Activated CD4-positive, alpha-beta memory T cell treated with anti-CD3 and anti-CD28 coated beads, Interleukin-2, amount 10 ng/mL, durations not matched to agents 7 days and 5 days (primary cell): ENCODE measurements around the gene HSPH1. TPM values are rescaled to one million over a fixed set of nuclear protein-coding genes. Genes with fewer than 3 reads are reported as not detected.
"Not testable (repeated sequence)": the region's sequence is repeated elsewhere in the genome, so short reads cannot be mapped to it uniquely, and the experiment has no call there.

Experiments used
- CTCF ChIA-PET: fragments of 350-600 bp; sonication (Branson Sonifier 250); formaldehyde crosslinking; loops from one replicate; lab custom pipeline; 2021; ENCODE audit warnings: antibody characterized with exemption, inconsistent platforms; lab: Charles Lee
- POLR2A ChIA-PET: fragments of 350-600 bp; sonication (Branson Sonifier 250); formaldehyde crosslinking; loops from one replicate; lab custom pipeline; 2021; ENCODE audit warnings: antibody characterized with exemption; lab: Charles Lee
- DNase-seq: peaks from one replicate; pipeline ENCODE4 v3.0.0-alpha.2; 2020
- H3K27ac Mint-ChIP-seq: one replicate; pipeline ENCODE4 v1.8.0; 2021; ENCODE audit warnings: mild to moderate bottlenecking, mixed read lengths
- H3K27me3 Mint-ChIP-seq: one replicate; pipeline ENCODE4 v1.8.0; 2021; ENCODE audit warnings: mixed read lengths
- H3K36me3 Mint-ChIP-seq: one replicate; pipeline ENCODE4 v1.8.0; 2021; ENCODE audit warnings: low read depth, mixed read lengths
- H3K4me1 Mint-ChIP-seq: one replicate; pipeline ENCODE4 v1.8.0; 2021; ENCODE audit warnings: mixed read lengths
- H3K4me3 Mint-ChIP-seq: one replicate; pipeline ENCODE4 v1.8.0; 2021; ENCODE audit warnings: mild to moderate bottlenecking, mixed read lengths
- H3K9me3 Mint-ChIP-seq: one replicate; pipeline ENCODE4 v1.8.0; 2021; ENCODE audit warnings: mixed read lengths
- total RNA-seq, 2 experiments: library from RNA; stranded (reverse); gene quantifications; one replicate each; pipeline ENCODE4 v1.2.3, GENCODE V29; 2021

HSPH1 gene
- total RNA-seq, 2 experiments from 2014 or later, result 95.4 to 103 TPM

GRCh38 chr13:31196992-31197391, 35.3 kb upstream of the HSPH1 start:
- no peak overlapping the region for H3K4me3 Mint-ChIP-seq
- H3K27me3 Mint-ChIP-seq, result peaks cover 8% of the 10 kb centered on the region
- ChIA-PET POLR2A (no interaction called here), CTCF (no interaction called here)
- no peak for DNase-seq
- no peaks in the 10 kb centered on the region for H3K36me3 Mint-ChIP-seq
- no peak overlapping the region for H3K27ac Mint-ChIP-seq
- H3K9me3 Mint-ChIP-seq, result no peaks in the 10 kb centered on the region
- H3K4me1 Mint-ChIP-seq, result peaks cover 16% of the 10 kb centered on the region

DNA sequence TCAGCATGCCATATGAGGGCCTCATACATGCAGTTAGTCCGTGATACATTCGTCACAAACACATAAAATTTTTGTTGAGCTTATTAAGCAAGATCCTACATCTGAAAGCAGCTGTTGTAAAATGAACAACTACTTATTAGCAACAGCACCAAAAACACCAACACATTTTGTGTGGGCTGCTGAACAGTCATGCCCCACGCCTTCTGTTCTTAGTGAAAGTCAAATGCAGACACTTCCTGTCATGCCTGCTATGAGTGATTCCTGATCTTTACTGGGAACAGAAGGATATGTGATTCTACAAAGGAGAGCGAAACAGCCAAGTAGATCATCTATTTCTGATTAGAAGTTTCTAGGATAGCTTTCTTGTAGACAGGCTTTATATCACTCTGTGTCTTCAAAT, 33.9 kb upstream of the HSPH1 start:
- Mint-ChIP-seq H3K36me3 (no peaks in the 10 kb centered on the region), H3K4me3 (no peak overlapping the region), H3K4me1 (peaks cover 5% of the 10 kb centered on the region), H3K27ac (no peak overlapping the region), H3K9me3 (no peaks in the 10 kb centered on the region), H3K27me3 (peaks cover 13% of the 10 kb centered on the region)
- DNase-seq, result no peak
- ChIA-PET CTCF (interaction anchor here (0.6 to 0.7 kb wide), 2 partner anchors 38 to 142 kb away, joined by 3 read pairs; no protein-coding TSS in a partner anchor), POLR2A (no interaction called here)

- POLR2A ChIA-PET, result no interaction called here
- no peak for DNase-seq
- Mint-ChIP-seq H3K27me3 (peaks cover 18% of the 10 kb centered on the region), H3K36me3 (no peaks in the 10 kb centered on the region), H3K9me3 (no peaks in the 10 kb centered on the region), H3K4me1 (no peaks in the 10 kb centered on the region), H3K4me3 (no peak overlapping the region), H3K27ac (no peak overlapping the region)
- CTCF ChIA-PET, result interaction anchor here (1.5 kb wide), 1 partner anchor 147 kb away, joined by 3 read pairs; no protein-coding TSS in a partner anchor
These were observed 30.6 kb upstream of the HSPH1 start for GRCh38 chr13:31192306-31192705.

DNA sequence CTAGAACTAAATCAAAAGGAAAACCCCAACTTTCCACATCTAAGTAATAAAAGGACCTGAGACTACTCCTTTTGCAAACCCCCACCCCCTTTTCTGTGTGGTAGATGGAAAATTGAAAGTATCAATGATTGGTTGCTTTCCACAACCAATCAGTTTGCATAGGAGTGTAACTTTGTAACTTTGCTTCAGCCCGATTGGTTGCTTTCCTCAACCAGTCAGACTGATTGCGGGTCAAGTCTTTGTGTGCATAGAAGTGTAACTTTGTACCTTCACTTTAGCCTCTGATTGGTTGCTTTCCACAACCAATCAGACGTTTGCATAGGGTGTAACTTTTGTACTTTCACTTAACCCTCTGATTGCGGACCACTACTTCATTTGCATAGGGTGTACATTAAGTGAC, 30.0 kb upstream of the HSPH1 start:
- no peak overlapping the region for H3K27ac Mint-ChIP-seq
- peaks cover 18% of the 10 kb centered on the region for H3K27me3 Mint-ChIP-seq
- POLR2A ChIA-PET, result no interaction called here
- H3K4me1 Mint-ChIP-seq, result no peaks in the 10 kb centered on the region
- H3K36me3 Mint-ChIP-seq, result no peaks in the 10 kb centered on the region
- no peak for DNase-seq
- no peaks in the 10 kb centered on the region for H3K9me3 Mint-ChIP-seq
- no peak overlapping the region for H3K4me3 Mint-ChIP-seq
- CTCF ChIA-PET, result interaction anchor here (1.5 kb wide), 1 partner anchor 147 kb away, joined by 3 read pairs; no protein-coding TSS in a partner anchor

GRCh38 chr13:31184981-31185645, 23.4 kb upstream of the HSPH1 start:
- H3K4me3 Mint-ChIP-seq, result no peak overlapping the region
- H3K27me3 Mint-ChIP-seq, result peaks cover 7% of the 10 kb centered on the region
- ChIA-PET POLR2A (interaction anchor here (0.7 kb wide), 1 partner anchor 15 kb away, joined by 3 read pairs; the partner anchor contains the start of gene B3GLCT), CTCF (no interaction called here)
- H3K4me1 Mint-ChIP-seq, result no peaks in the 10 kb centered on the region
- H3K36me3 Mint-ChIP-seq, result no peaks in the 10 kb centered on the region
- DNase-seq, result no peak
- H3K27ac Mint-ChIP-seq, result no peak overlapping the region
- no peaks in the 10 kb centered on the region for H3K9me3 Mint-ChIP-seq

DNA sequence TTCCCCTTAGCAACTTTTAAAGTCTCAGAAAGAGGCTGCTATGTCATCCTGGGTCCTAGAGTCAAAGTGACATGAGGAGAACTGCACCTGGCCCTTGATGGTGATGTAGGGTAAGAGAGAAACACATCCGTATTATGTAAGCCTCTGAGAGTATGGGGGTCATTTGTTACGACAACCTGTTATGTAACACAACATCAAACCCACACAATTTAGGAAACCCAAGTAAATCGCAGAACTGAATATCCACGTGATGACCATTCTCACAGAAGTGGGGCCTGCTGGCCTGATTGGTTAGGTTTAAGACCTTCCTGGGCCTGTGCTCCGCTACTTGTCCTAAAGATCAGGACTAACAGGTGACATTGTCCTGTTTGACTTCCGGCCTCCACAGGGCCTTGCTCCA, 22.7 kb upstream of the HSPH1 start:
- Mint-ChIP-seq H3K36me3 (no peaks in the 10 kb centered on the region), H3K27me3 (peaks cover 2% of the 10 kb centered on the region), H3K27ac (no peak overlapping the region), H3K4me3 (no peak overlapping the region), H3K9me3 (no peaks in the 10 kb centered on the region), H3K4me1 (no peaks in the 10 kb centered on the region)
- CTCF ChIA-PET, result no interaction called here
- POLR2A ChIA-PET, result no interaction called here
- no peak for DNase-seq

GRCh38 chr13:31182987-31183386, 21.3 kb upstream of the HSPH1 start:
- Mint-ChIP-seq H3K4me3 (no peak overlapping the region), H3K4me1 (no peaks in the 10 kb centered on the region), H3K36me3 (no peaks in the 10 kb centered on the region), H3K27me3 (no peaks in the 10 kb centered on the region), H3K27ac (no peak overlapping the region), H3K9me3 (peaks cover 2% of the 10 kb centered on the region)
- CTCF ChIA-PET, result no interaction called here
- POLR2A ChIA-PET, result no interaction called here
- DNase-seq, result no peak

- H3K27ac Mint-ChIP-seq, result no peak overlapping the region
- CTCF ChIA-PET, result no interaction called here
- H3K27me3 Mint-ChIP-seq, result peaks cover 5% of the 10 kb centered on the region
- H3K36me3 Mint-ChIP-seq, result no peaks in the 10 kb centered on the region
- no peaks in the 10 kb centered on the region for H3K4me1 Mint-ChIP-seq
- POLR2A ChIA-PET, result no interaction called here
- DNase-seq, result no peak
- peaks cover 2% of the 10 kb centered on the region for H3K9me3 Mint-ChIP-seq
- no peak overlapping the region for H3K4me3 Mint-ChIP-seq
These were observed 18.1 kb upstream of the HSPH1 start for GRCh38 chr13:31179754-31180153.

- CTCF ChIA-PET, result no interaction called here
- H3K9me3 Mint-ChIP-seq, result peaks cover 2% of the 10 kb centered on the region
- H3K27ac Mint-ChIP-seq, result no peak overlapping the region
- no peaks in the 10 kb centered on the region for H3K4me1 Mint-ChIP-seq
- H3K36me3 Mint-ChIP-seq, result no peaks in the 10 kb centered on the region
- no peak for DNase-seq
- no peak overlapping the region for H3K4me3 Mint-ChIP-seq
- POLR2A ChIA-PET, result no interaction called here
- peaks cover 5% of the 10 kb centered on the region for H3K27me3 Mint-ChIP-seq
These were observed 17.5 kb upstream of the HSPH1 start for GRCh38 chr13:31179241-31179640.

GRCh38 chr13:31177813-31178495, 16.2 kb upstream of the HSPH1 start:
- H3K4me3 Mint-ChIP-seq, CTCF ChIA-PET: not testable (repeated sequence)

DNA sequence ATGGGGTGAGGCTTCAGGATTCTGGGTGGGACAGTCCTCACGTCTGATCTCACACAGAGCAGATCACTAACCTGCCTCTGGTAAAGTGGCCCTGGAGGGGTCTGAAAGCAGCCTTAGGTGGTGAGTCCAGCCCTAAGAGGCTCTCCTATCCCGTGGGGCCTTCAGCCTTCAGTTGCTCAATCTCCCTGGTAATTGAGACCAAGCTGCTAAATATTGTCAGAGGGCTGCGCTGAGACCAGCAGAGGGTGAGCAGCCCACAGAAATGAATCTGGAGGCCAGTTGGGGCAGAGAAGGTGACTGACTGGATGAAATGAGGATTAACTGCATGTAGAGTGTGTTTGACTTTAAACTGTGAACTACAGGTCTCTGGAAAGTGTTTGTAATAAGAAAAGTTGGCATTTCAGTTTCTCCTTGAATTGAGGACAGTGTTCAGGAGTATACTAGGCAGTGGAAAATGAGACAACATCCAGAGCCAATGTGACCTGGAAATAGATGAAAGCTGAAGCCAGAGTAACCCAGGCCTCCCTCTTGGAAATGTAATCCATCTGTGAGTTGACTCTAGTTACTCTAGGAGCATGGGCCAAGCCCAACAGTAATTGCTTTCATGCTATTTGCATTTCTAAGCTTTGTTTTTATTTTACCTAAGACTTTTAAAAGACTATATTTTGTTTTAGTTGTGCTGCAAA, 14.3 kb upstream of the HSPH1 start:
- DNase-seq, result no peak
- Mint-ChIP-seq H3K27ac (no peak overlapping the region), H3K4me3 (no peak overlapping the region), H3K9me3 (peaks cover 2% of the 10 kb centered on the region), H3K36me3 (no peaks in the 10 kb centered on the region), H3K27me3 (peaks cover 12% of the 10 kb centered on the region), H3K4me1 (peaks cover 1% of the 10 kb centered on the region)
- ChIA-PET POLR2A (no interaction called here), CTCF (no interaction called here)

More at GRCh38 chr13:31177813-31178495, 16.2 kb upstream of the HSPH1 start:
- DNase-seq, H3K9me3 Mint-ChIP-seq, H3K27ac Mint-ChIP-seq, POLR2A ChIA-PET, H3K4me1 Mint-ChIP-seq, H3K27me3 Mint-ChIP-seq, H3K36me3 Mint-ChIP-seq: not testable (repeated sequence)

DNA sequence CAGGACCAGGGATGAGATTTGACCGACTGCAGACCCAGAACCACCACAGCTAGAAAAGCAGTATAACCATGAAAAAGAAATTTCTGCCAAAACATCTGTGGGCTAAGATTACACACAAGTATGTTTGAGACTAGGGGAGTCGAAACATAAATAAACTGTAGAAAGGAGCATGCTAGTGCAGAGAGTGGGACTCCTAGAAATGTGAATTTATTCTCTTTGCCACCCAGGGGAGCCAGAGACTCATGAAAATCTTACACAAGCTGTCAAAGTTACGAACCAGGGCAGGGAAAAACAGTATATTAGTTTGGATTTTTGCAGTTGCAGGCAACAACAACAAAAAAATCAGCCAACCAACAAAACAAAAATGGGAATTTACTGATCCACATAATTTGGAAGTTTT, 12.3 kb upstream of the HSPH1 start:
- Mint-ChIP-seq H3K36me3 (no peaks in the 10 kb centered on the region), H3K9me3 (peaks cover 2% of the 10 kb centered on the region), H3K4me3 (no peak overlapping the region), H3K4me1 (peaks cover 10% of the 10 kb centered on the region), H3K27ac (no peak overlapping the region), H3K27me3 (peaks cover 12% of the 10 kb centered on the region)
- CTCF ChIA-PET, result no interaction called here
- POLR2A ChIA-PET, result interaction anchor here (1.2 kb wide), 1 partner anchor 25 kb away, joined by 3 read pairs; the partner anchor contains the start of gene B3GLCT
- no peak for DNase-seq

DNA sequence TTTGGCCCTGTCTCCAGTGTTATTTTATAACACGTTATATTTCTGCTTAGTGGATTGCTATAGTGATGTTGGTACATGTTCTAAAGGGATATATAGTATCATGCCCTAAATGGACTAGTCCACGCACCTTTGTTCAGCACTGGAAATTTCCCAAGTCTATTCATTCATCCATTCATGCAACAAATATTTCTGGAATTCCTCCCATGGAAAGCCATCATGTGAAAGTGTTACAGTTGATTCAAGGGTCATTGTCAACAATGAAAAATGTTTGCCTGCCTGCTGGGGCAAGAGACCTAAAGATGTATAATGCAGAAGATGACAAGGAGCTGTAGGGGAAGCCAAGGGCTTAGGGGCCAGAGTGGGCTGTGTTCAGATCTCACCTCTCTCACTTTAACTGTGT, 10.8 kb upstream of the HSPH1 start:
- H3K9me3 Mint-ChIP-seq, result no peaks in the 10 kb centered on the region
- no peaks in the 10 kb centered on the region for H3K36me3 Mint-ChIP-seq
- H3K27ac Mint-ChIP-seq, result no peak overlapping the region
- peaks cover 12% of the 10 kb centered on the region for H3K27me3 Mint-ChIP-seq
- H3K4me1 Mint-ChIP-seq, result peaks cover 22% of the 10 kb centered on the region
- POLR2A ChIA-PET, result no interaction called here
- CTCF ChIA-PET, result no interaction called here
- no peak for DNase-seq
- no peak overlapping the region for H3K4me3 Mint-ChIP-seq
